Naive B cell (primary cell): Measurements from ENCODE around the gene ALOX15B. TPM values are rescaled to one million over a fixed set of nuclear protein-coding genes. Genes with fewer than 3 reads are reported as not detected.
"Not testable (repeated sequence)": the region's sequence is repeated elsewhere in the genome, so short reads cannot be mapped to it uniquely, and the experiment has no call there.

ENCODE experiments used
- ATAC-seq, 2 donors: fragments of 150-1000 bp; cut with Tn5 transposase; 2 replicates each; pipeline ENCODE4 v1.10.0; 2021; ENCODE audit warnings: low read depth in 2 of 2, mild to moderate bottlenecking in 2 of 2, moderate library complexity in 2 of 2
- DNase-seq: peaks from one replicate; pipeline ENCODE4 v3.0.0; 2022
- H3K27ac Mint-ChIP-seq, 6 donors: one replicate each; pipeline ENCODE4 v1.8.0; 2020 to 2022; ENCODE audit warnings: mild to moderate bottlenecking in 6 of 6, mixed read lengths in 6 of 6, moderate library complexity in 5 of 6, inconsistent platforms in 2 of 6
- H3K27me3 Mint-ChIP-seq, 3 donors: one replicate each; pipeline ENCODE4 v1.8.0; 2021 to 2022; ENCODE audit warnings: mixed read lengths in 3 of 3, mild to moderate bottlenecking in 1 of 3
- H3K36me3 Mint-ChIP-seq, 2 donors: one replicate each; pipeline ENCODE4 v1.8.0; 2020 to 2022; ENCODE audit warnings: mixed read lengths in 2 of 2, inconsistent platforms in 1 of 2, mild to moderate bottlenecking in 1 of 2
- H3K4me1 Mint-ChIP-seq, 3 donors: one replicate each; pipeline ENCODE4 v1.8.0; 2020 to 2022; ENCODE audit warnings: mixed read lengths in 3 of 3, inconsistent platforms in 1 of 3, mild to moderate bottlenecking in 1 of 3, moderate library complexity in 1 of 3
- H3K4me3 Mint-ChIP-seq, 8 donors: one replicate each; pipeline ENCODE4 v1.8.0; 2020 to 2022; ENCODE audit warnings: mild to moderate bottlenecking in 8 of 8, mixed read lengths in 8 of 8, moderate library complexity in 8 of 8, inconsistent platforms in 2 of 8
- H3K9me3 Mint-ChIP-seq, 7 donors: one replicate each; pipeline ENCODE4 v1.8.0; 2020 to 2022; ENCODE audit warnings: mixed read lengths in 7 of 7, mild to moderate bottlenecking in 5 of 7, inconsistent platforms in 2 of 7, moderate library complexity in 1 of 7
- polyA plus RNA-seq, 6 donors: library from polyadenylated mRNA; unstranded; fragments of 300-500 nt; fragmentation: Illumina TruSeq; gene quantifications; one replicate each; pipeline ENCODE4 v1.2.3, GENCODE V29; 2021; ENCODE audit warnings: low read depth in 6 of 6

ALOX15B gene
- polyA plus RNA-seq, 6 donors from 2014 or later = not detected

DNA sequence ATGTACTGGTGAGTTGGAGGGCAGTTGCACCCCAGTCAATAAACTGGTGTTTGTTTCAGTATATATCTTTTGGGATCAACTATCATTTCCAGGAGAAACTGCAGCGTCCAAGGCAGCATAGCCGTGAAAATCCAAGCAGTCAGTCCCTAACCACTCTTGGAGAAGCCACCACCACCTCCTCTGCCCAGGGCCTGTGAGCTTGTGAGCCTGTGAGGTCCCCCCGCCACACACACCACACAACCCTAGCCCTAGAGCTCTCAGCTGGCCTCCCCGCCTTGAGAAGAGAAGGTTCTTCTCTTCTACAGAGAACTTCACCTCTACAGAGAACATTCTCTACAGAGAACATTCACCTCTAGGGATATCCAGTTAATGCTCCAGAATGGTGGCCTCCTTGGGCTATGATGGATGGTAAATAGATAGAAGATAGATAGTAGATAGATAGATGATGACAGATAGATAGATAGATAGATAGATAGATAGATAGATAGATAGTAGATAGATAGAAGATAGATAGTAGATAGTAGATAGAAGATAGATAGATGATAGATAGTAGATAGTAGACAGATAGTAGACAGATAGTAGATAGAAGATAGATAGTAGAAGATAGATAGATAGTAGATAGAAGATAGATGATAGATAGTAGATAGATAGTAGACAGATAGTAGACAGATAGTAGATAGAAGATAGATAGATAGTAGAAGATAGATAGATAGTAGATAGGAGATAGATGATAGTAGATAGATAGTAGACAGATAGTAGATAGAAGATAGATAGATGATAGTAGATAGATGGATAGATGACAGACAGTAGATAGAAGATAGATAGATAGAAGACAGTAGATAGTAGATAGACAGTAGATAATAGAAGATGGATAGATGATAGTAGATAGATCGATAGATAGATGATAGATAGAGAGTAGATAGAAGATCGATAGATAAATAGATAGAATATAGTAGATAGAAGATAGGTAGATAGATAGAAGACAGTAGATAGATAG is 13.7 kb downstream of the ALOX15B start:
- Mint-ChIP-seq H3K27ac (no peak overlapping the region), H3K27me3 (peaks cover 0 to under 1% (median 0%) of the 10 kb centered on the region in 3 donors), H3K4me3 (no peak overlapping the region), H3K36me3 (no peaks in the 10 kb centered on the region), H3K4me1 (peaks cover 16 to 34% (median 26%) of the 10 kb centered on the region in 3 donors), H3K9me3 (no peaks in the 10 kb centered on the region)
- DNase-seq (no peak), ATAC-seq (no peak)

DNA sequence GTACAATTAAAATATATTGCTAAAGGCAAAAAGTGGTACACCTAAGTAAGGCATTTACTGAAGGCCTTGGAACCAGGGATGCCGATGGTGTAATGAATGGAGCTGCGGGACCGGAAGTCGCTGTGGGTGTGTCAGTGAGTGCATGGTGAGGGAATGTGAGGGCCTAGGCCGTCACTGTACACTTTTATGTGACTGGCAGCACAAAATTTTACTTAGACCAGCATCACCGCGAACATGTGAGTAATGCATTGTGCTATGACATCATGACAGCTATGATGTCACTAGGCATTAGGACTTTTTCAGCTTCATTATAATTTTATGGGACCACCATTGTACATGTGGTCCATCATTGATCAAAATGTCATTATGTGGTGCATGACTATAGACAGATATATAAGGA is 14.7 kb downstream of the ALOX15B start:
- H3K27me3 Mint-ChIP-seq = peaks cover 0 to 5% (median under 1%) of the 10 kb centered on the region in 3 donors
- no peaks in the 10 kb centered on the region for H3K36me3 Mint-ChIP-seq
- peaks cover 17 to 37% (median 28%) of the 10 kb centered on the region in 3 donors for H3K4me1 Mint-ChIP-seq
- DNase-seq (no peak), ATAC-seq (no peak)
- no peaks in the 10 kb centered on the region for H3K9me3 Mint-ChIP-seq
- no peak overlapping the region for H3K27ac Mint-ChIP-seq
- no peak overlapping the region for H3K4me3 Mint-ChIP-seq

- peak overlapping the region in 5 of 6 donors; percentile 41 to 97 (median 83) for H3K27ac Mint-ChIP-seq
Measured at GRCh38 chr17:8055851-8056231, 17.0 kb downstream of the ALOX15B start.

DNA sequence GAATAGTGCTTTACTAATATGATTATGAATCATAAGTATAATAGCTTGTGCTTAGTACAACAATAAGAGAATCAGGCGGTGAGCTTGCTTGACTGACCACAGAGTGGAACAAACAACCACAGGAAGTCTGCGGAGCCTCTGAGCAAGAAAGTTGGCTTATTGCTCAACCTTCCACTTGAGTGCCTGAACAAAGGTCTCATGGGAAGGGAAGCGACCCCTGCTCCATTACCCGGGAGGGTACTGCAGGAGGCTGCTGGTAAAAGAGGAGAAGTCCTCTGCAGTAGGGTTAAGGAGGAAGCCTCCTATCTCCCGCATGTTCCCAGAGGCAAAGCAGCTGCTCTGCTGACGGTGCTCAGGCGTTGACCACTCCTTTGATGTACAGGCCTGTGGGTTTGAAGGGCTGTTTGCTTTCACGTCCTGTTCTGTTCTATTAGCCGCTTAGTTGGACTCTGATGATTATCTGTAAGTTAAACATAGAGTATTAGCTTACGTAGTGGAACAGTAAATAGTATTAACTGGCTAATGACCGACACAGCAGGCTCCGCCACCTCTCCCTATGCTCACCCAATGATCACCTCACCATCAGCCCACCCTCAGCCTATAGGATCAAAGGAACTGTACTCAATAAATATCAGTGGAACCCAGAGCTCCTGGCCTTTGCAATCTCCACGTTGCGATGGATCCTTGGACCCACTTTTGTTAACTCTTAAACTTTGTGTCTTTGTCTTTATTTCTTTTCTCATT is 17.5 kb downstream of the ALOX15B start:
- peak overlapping the region in 5 of 6 donors; percentile 18 to 97 (median 83) for H3K27ac Mint-ChIP-seq
- peak; percentile 69 to 76 for ATAC-seq
- no peaks in the 10 kb centered on the region for H3K9me3 Mint-ChIP-seq
- H3K27me3 Mint-ChIP-seq = peaks cover 0 to 19% (median 11%) of the 10 kb centered on the region in 3 donors
- peak; percentile 48 for DNase-seq
- H3K4me1 Mint-ChIP-seq = peaks cover 17 to 39% (median 28%) of the 10 kb centered on the region in 3 donors
- peak overlapping the region in 7 of 8 donors; percentile 37 to 86 (median 58) for H3K4me3 Mint-ChIP-seq
- H3K36me3 Mint-ChIP-seq = no peaks in the 10 kb centered on the region

More at GRCh38 chr17:8055851-8056231, 17.0 kb downstream of the ALOX15B start:
- Mint-ChIP-seq H3K4me3 (peak overlapping the region in 6 of 8 donors; percentile 3 to 86 (median 62)), H3K4me1 (peaks cover 17 to 39% (median 28%) of the 10 kb centered on the region in 3 donors), H3K9me3 (no peaks in the 10 kb centered on the region), H3K27me3 (peaks cover 0 to 13% (median 11%) of the 10 kb centered on the region in 3 donors), H3K36me3 (no peaks in the 10 kb centered on the region)
- no peak for DNase-seq
- ATAC-seq = no peak

DNA sequence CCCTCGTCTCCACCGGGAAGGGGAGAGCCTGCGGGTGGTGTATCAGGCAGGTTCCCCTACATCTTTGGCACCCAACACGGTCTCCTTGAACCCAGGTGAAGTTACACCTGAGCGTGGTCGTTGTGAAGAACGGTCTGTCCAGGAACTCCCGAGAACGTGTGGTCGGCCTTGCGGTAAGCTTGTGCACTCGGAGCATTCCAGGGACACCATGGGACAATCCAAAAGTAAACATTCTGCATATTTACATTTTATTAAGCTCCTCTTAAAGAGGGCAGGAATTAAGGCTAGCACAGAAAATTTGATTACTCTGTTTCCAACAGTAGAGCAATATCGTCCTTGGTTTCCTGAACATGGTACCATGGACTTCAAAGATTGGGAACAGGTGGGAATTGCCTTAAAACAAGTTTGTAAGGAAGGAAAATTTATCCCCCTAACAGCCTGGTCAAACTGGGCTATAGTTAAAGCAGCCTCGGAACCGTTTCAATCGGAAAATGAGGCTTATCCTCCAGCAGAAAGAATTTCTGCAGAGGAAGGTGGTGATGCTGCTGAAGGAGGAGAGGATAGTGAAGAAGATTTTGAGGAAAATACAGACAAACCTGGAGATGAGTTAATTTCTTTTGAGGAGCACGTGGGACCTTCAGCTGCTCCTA is 18.2 kb downstream of the ALOX15B start:
- Mint-ChIP-seq H3K27ac (peak overlapping the region in 2 of 6 donors; percentile 71 to 91), H3K9me3 (no peaks in the 10 kb centered on the region), H3K4me3 (peak overlapping the region; percentile 37 to 86 (median 44)), H3K4me1 (peaks cover 17 to 39% (median 28%) of the 10 kb centered on the region in 3 donors), H3K36me3 (no peaks in the 10 kb centered on the region), H3K27me3 (peaks cover 5 to 25% (median 17%) of the 10 kb centered on the region in 3 donors)
- DNase-seq (no peak), ATAC-seq (no peak)

DNA sequence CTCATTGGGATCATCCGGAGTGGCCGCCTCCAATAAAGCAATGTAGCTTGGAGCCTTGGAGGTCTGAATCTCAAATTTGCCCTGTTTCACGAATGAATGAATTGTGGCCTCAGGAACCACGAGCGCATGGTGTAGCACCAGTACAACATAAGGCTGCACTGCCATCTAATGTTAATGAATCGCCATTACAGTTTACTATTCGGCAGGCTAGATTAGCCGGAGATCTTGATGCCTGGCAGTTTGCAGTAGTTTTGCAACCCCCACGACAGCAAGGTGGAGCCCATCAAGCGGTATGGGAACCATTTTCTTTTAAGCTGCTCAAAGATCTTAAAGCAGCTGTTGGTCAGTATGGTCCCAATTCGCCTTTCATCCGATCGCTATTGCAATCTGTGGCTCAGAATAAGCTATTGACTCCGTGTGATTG is 18.8 kb downstream of the ALOX15B start:
- DNase-seq (peak; percentile 72), ATAC-seq (peak; percentile 79)
- H3K4me3 Mint-ChIP-seq = peak overlapping the region in 6 of 8 donors; percentile 20 to 86 (median 48)
- H3K27ac Mint-ChIP-seq = peak overlapping the region in 3 of 6 donors; percentile 29 to 82 (median 71)
- H3K36me3 Mint-ChIP-seq = no peaks in the 10 kb centered on the region
- H3K4me1 Mint-ChIP-seq = peaks cover 17 to 39% (median 28%) of the 10 kb centered on the region in 3 donors
- no peaks in the 10 kb centered on the region for H3K9me3 Mint-ChIP-seq
- H3K27me3 Mint-ChIP-seq = peaks cover 11 to 30% (median 23%) of the 10 kb centered on the region in 3 donors

DNA sequence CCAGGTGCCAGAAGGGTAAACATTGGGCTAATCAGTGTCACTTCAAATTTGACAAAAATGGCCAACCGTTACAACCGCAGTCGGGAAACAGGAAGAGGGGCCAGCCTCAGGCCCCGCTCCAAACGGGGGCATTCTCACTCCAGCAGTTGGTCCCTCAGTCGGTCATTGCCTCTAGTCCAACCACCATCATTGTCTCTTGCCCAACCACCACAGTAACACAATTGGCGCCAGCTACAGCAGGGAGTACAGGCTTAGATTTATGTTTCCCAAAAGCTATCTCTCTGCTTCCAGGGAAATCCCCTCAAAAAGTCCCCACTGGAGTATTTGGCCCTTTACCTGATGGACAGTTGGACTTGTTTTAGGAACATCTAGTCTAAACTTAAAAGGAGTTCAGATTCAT is 20.3 kb downstream of the ALOX15B start:
- H3K9me3 Mint-ChIP-seq = no peaks in the 10 kb centered on the region
- peaks cover 24 to 40% (median 36%) of the 10 kb centered on the region in 3 donors for H3K27me3 Mint-ChIP-seq
- ATAC-seq = no peak

GRCh38 chr17:8060274-8060673 is 21.4 kb downstream of the ALOX15B start:
- Mint-ChIP-seq H3K27ac (peak overlapping the region in 3 of 6 donors; percentile 79 to 85 (median 84)), H3K9me3 (no peaks in the 10 kb centered on the region), H3K27me3 (peaks cover 30 to 47% (median 44%) of the 10 kb centered on the region in 3 donors), H3K4me3 (peak overlapping the region in 1 of 8 donors; percentile 25), H3K36me3 (no peaks in the 10 kb centered on the region), H3K4me1 (peaks cover 17 to 29% (median 23%) of the 10 kb centered on the region in 3 donors)
- DNase-seq (peak; percentile 66), ATAC-seq (peak; percentile 34 to 43)

More for the DNA sequence above, 20.3 kb downstream of the ALOX15B start:
- Mint-ChIP-seq H3K4me1 (peaks cover 17 to 39% (median 28%) of the 10 kb centered on the region in 3 donors), H3K36me3 (no peaks in the 10 kb centered on the region), H3K27ac (peak overlapping the region in 1 of 6 donors; percentile 69), H3K4me3 (no peak overlapping the region)
- DNase-seq = no peak

- peak overlapping the region in 2 of 6 donors; percentile 39 to 86 for H3K27ac Mint-ChIP-seq
- not testable (repeated sequence) for DNase-seq, H3K36me3 Mint-ChIP-seq, H3K4me3 Mint-ChIP-seq, ATAC-seq, H3K9me3 Mint-ChIP-seq
- peaks cover 7 to 13% (median 9%) of the 10 kb centered on the region in 3 donors for H3K4me1 Mint-ChIP-seq
- peaks cover 44 to 63% (median 53%) of the 10 kb centered on the region in 3 donors for H3K27me3 Mint-ChIP-seq
Measured at GRCh38 chr17:8061851-8062250, 23.0 kb downstream of the ALOX15B start.

GRCh38 chr17:8062435-8062806 is 23.6 kb downstream of the ALOX15B start:
- no peaks in the 10 kb centered on the region for H3K36me3 Mint-ChIP-seq
- H3K27ac Mint-ChIP-seq = no peak overlapping the region
- ATAC-seq (no peak), DNase-seq (no peak)
- no peaks in the 10 kb centered on the region for H3K9me3 Mint-ChIP-seq
- no peak overlapping the region for H3K4me3 Mint-ChIP-seq
- peaks cover 45 to 63% (median 53%) of the 10 kb centered on the region in 3 donors for H3K27me3 Mint-ChIP-seq
- H3K4me1 Mint-ChIP-seq = peaks cover 3 to 7% (median 4%) of the 10 kb centered on the region in 3 donors

DNA sequence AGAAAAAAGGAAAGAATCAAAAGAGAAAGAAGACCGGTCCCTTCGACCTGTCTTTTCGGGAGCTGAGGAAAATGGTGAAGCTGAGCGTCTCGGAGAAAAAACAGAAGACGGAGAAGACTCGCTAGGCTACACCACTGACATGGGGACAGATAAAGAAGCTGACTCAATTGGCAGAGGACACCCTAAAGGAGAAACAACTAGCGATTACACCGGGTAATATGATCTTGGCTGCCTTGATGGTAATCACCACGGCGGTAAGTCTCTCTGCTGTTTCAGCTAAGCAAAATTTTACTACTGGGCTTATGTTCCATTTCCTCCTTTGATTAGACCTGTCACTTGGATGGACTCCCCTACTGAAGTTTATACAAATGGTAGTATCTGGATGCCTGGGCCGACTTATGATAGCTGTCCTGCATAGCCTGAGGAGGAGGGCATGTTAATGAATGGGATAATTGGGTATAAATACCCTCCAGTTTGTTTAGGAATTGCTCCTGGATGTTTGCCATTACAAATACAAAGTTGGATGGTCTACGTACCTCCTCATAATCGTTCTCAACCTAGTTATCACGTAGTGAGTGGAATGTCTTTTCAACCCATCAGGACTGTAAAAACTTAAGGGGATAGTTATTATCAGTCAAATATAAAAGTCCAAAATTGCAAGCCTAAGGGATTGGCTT is 24.1 kb downstream of the ALOX15B start:
- no peak for ATAC-seq
- Mint-ChIP-seq H3K36me3 (no peaks in the 10 kb centered on the region), H3K27me3 (peaks cover 48 to 63% (median 50%) of the 10 kb centered on the region in 3 donors), H3K4me1 (peaks cover 0 to 3% (median 0%) of the 10 kb centered on the region in 3 donors), H3K27ac (no peak overlapping the region), H3K9me3 (no peaks in the 10 kb centered on the region), H3K4me3 (no peak overlapping the region)
- no peak for DNase-seq
